Endothelial cell of umbilical vein (primary cell): Measurements from ENCODE around the gene CCDC32. TPM values are rescaled to one million over a fixed set of nuclear protein-coding genes. Genes with fewer than 3 reads are reported as not detected.
A peak's percentile ranks its signal among the peaks of the same experiment; 100 is the strongest.

Experiments
- Bru-seq: library from RNA; stranded (reverse); fragments of 400-500 nt; gene quantifications from one replicate; lab custom pipeline; 2021; lab: Mats Ljungman, UMichigan
- BruChase-seq, 2 experiments: library from RNA; stranded (reverse); fragments of 400-500 nt; gene quantifications; one replicate each; lab custom pipeline; 2021; lab: Mats Ljungman, UMichigan
- BruUV-seq: library from RNA; stranded (reverse); fragments of 400-500 nt; replicated peaks from 2 replicates; lab custom pipeline; 2021; lab: Mats Ljungman, UMichigan
- CTCF ChIA-PET: fragments of 300-600, 350-600 bp; sonication (Branson Sonifier 250); formaldehyde crosslinking; loops from one replicate; lab custom pipeline; 2021; ENCODE audit warnings: antibody characterized with exemption, inconsistent platforms; lab: Charles Lee
- POLR2A ChIA-PET: fragments of 300-600, 350-600 bp; sonication (Branson Sonifier 250); formaldehyde crosslinking; loops from one replicate; lab custom pipeline; 2021; ENCODE audit warnings: antibody characterized with exemption, inconsistent platforms; lab: Charles Lee
- DNase-seq: peaks from one replicate; pipeline ENCODE4 v3.0.0-alpha.2; 2011; ENCODE audit warnings: low read depth, low spot score
- FAIRE-seq: peaks from 2 replicates; lab custom pipeline; 2011; peaks lifted over from hg19 to GRCh38; lab: Jason Lieb, UNC
- H2AFZ ChIP-seq: 2 replicates; pipeline ENCODE4 v1.6.0; 2012; ENCODE audit warnings: low read depth, low read length, control low read depth, inconsistent platforms
- H3K27ac ChIP-seq: 2 replicates; pipeline ENCODE4 v1.5.1; 2011; ENCODE audit warnings: low read depth, mild to moderate bottlenecking, control low read depth, low read length, moderate library complexity; ENCODE audit not compliant: insufficient read depth
- H3K27me3 ChIP-seq, 2 experiments: 2 replicates each; pipeline versions ENCODE4 v1.6.0 to v1.6.1; 2011; ENCODE audit warnings: low read length in 2 of 2, mixed read lengths in 1 of 2; ENCODE audit not compliant: control insufficient read depth in 2 of 2, insufficient read depth in 2 of 2
- H3K36me3 ChIP-seq, 2 experiments: 2 replicates in 1 of 2; 3 replicates in 1 of 2; pipeline ENCODE4 v1.5.1; 2011; ENCODE audit warnings: low read length in 2 of 2, mild to moderate bottlenecking in 1 of 2, moderate library complexity in 1 of 2; ENCODE audit not compliant: control insufficient read depth in 2 of 2, insufficient read depth in 2 of 2; ENCODE audit errors: extremely low read depth in 1 of 2
- H3K4me1 ChIP-seq: 3 replicates; pipeline ENCODE4 v1.5.1; 2011; ENCODE audit warnings: mild to moderate bottlenecking, low read length; ENCODE audit not compliant: control insufficient read depth, insufficient read depth; ENCODE audit errors: extremely low read depth
- H3K4me2 ChIP-seq: 2 replicates; pipeline ENCODE4 v1.6.1; 2011; ENCODE audit warnings: low read length, control low read depth, mixed read lengths; ENCODE audit not compliant: insufficient read depth
- H3K4me3 ChIP-seq, 3 experiments: fragments of 200-600 bp in 1 of 3; sonication (generic), shearing (Covaris generic) in 1 of 3; replicated peaks in 1 of 3; 2 replicates each; pipeline ENCODE4 v1.5.1; 2011 to 2016; ENCODE audit warnings: control low read depth in 3 of 3, low read length in 3 of 3, mild to moderate bottlenecking in 2 of 3, inconsistent platforms in 1 of 3, low read depth in 1 of 3, moderate library complexity in 1 of 3; ENCODE audit not compliant: insufficient read depth in 1 of 3
- H3K79me2 ChIP-seq: 2 replicates; pipeline ENCODE4 v1.6.0; 2012; ENCODE audit warnings: low read length, inconsistent platforms; ENCODE audit not compliant: control insufficient read depth, insufficient read depth
- H3K9ac ChIP-seq: replicated peaks from 2 replicates; pipeline ENCODE3; 2011; ENCODE audit warnings: low read length, control low read depth; ENCODE audit not compliant: insufficient read depth; ENCODE audit errors: extremely low read depth
- H3K9me1 ChIP-seq: replicated peaks from 3 replicates; pipeline ENCODE4 v1.6.0; 2011; ENCODE audit warnings: mild to moderate bottlenecking, low read length; ENCODE audit not compliant: control insufficient read depth, insufficient read depth; ENCODE audit errors: extremely low read depth
- H3K9me3 ChIP-seq: replicated peaks from 2 replicates; pipeline ENCODE4 v1.5.1; 2012; ENCODE audit warnings: low read length, inconsistent platforms; ENCODE audit not compliant: control insufficient read depth, insufficient read depth
- H4K20me1 ChIP-seq: replicated peaks from 2 replicates; pipeline ENCODE3; 2011; ENCODE audit warnings: mild to moderate bottlenecking, low read length; ENCODE audit not compliant: control insufficient read depth, insufficient read depth; ENCODE audit errors: extremely low read depth
- CTCF ChIP-seq, 2 donors: IDR thresholded peaks; 1 replicate in 1 of 2; 2 replicates in 1 of 2; pipeline ENCODE4 v1.5.1; 2011; ENCODE audit warnings: low read length in 2 of 2, mild to moderate bottlenecking in 2 of 2, moderate library complexity in 2 of 2, control low read depth in 1 of 2, inconsistent platforms in 1 of 2, low read depth in 1 of 2; ENCODE audit not compliant: insufficient read depth in 1 of 2; ENCODE audit errors: extremely low read depth in 1 of 2
- EZH2 ChIP-seq: IDR thresholded peaks from 2 replicates; pipeline ENCODE4 v1.6.1; 2012; ENCODE audit warnings: borderline replicate concordance, low read depth, mild to moderate bottlenecking, moderate library complexity, low read length, inconsistent platforms; ENCODE audit not compliant: severe bottlenecking
- FOS ChIP-seq: IDR thresholded peaks from 2 replicates; pipeline ENCODE4 v1.6.1; 2011; ENCODE audit warnings: mild to moderate bottlenecking, low read length, moderate library complexity, borderline replicate concordance; ENCODE audit not compliant: insufficient read depth
- GATA2 ChIP-seq: IDR thresholded peaks from 2 replicates; pipeline ENCODE4 v1.7.0; 2011; ENCODE audit warnings: low read depth, mild to moderate bottlenecking, moderate library complexity, mixed read lengths, low read length; ENCODE audit not compliant: insufficient read length, insufficient read depth
- JUN ChIP-seq: IDR thresholded peaks from 2 replicates; pipeline ENCODE4 v1.6.1; 2011; ENCODE audit warnings: borderline replicate concordance, low read depth; ENCODE audit not compliant: insufficient read length, insufficient read depth
- MAX ChIP-seq: IDR thresholded peaks from 2 replicates; pipeline ENCODE4 v1.6.1; 2011; ENCODE audit not compliant: insufficient read depth, insufficient read length
- MYC ChIP-seq: IDR thresholded peaks from one replicate; pipeline ENCODE4 v1.6.1; 2011; ENCODE audit warnings: mild to moderate bottlenecking, low read depth, low read length
- POLR2A ChIP-seq: IDR thresholded peaks from 2 replicates; pipeline ENCODE4 v1.6.1; 2012; ENCODE audit warnings: low read depth, mild to moderate bottlenecking, control low read depth, low read length
- POLR2AphosphoS5 ChIP-seq: IDR thresholded peaks from 2 replicates; pipeline ENCODE4 v1.6.1; 2012; ENCODE audit warnings: low read depth, mild to moderate bottlenecking, control low read depth, low read length, moderate library complexity; ENCODE audit not compliant: insufficient read depth
- dilution Hi-C: fragments of 300-500 bp; cut with MboI; formaldehyde crosslinking; loops from one replicate; pipeline ENCODE4 v1.15.0; 2019; ENCODE audit warnings: low sequenced_read_pairs; ENCODE audit not compliant: extremely low pct_ligation_motif_present
- intact Hi-C: fragments of 100-400 bp; cut with micrococcal nuclease; formaldehyde crosslinking; loops from one replicate; pipeline ENCODE4 v1.10.0; 2022
- long read RNA-seq: library from polyadenylated mRNA; stranded (forward); transcript quantifications from one replicate; pipeline ENCODE4 v2.0.0, GENCODE V29; 2021
- polyA minus RNA-seq, 3 experiments: library from RNA; depleted of rRNA, polyadenylated mRNA; stranded (reverse); fragments of >200 nt; gene quantifications; 1 replicate in 1 of 3; 2 replicates in 2 of 3; pipeline ENCODE4 v1.2.3, GENCODE V29; 2011
- polyA plus RNA-seq, 4 experiments: library from polyadenylated mRNA; depleted of rRNA in 3 of 4; stranded (reverse) in 3 of 4; unstranded in 1 of 4; fragments of >200 nt; gene quantifications; 2 replicates each; pipeline versions ENCODE4 v1.2.1 to v1.2.3, GENCODE V29; 2011 to 2012; ENCODE audit warnings: missing spikeins in 1 of 4
- total RNA-seq: library from RNA; stranded (reverse); gene quantifications from 2 replicates; pipeline ENCODE4 v1.2.3, GENCODE V29; 2021

Gene CCDC32
- total RNA-seq (22.9 and 28.8 TPM in 2 replicates), polyA plus RNA-seq (12.0 and 24.0 TPM in 2 replicates), polyA minus RNA-seq (12.5 and 20.8 TPM in 2 replicates), Bru-seq, nascent RNA (percentile 60 among the genes with signal in this experiment), BruChase-seq, experiment 1, labeled RNA remaining after a 6-hour chase (percentile 88 among the genes with signal in this experiment), BruChase-seq, experiment 2, labeled RNA remaining after a 2-hour chase (percentile 84 among the genes with signal in this experiment)
- polyA plus RNA-seq (2011; cell fraction: cytosol; rRNA removed), result 19.7 and 20.0 TPM in 2 replicates
- polyA plus RNA-seq (2011; cell fraction: nucleus; rRNA removed), result 11.9 and 17.1 TPM in 2 replicates
- polyA plus RNA-seq (2012), result 33.0 and 33.4 TPM in 2 replicates
- polyA minus RNA-seq (2011; cell fraction: cytosol; rRNA and poly(A)+ RNA removed), result 3.4 TPM
- polyA minus RNA-seq (2011; cell fraction: nucleus; rRNA and poly(A)+ RNA removed), result 7.6 and 19.3 TPM in 2 replicates
- long read RNA-seq, transcript CCDC32-202 (4 exons, 1,519 nt), result major isoform, 63 of 93 reads
- long read RNA-seq, partial matches to known transcripts, result 7 of 93 reads
- long read RNA-seq, other reads (novel, unspliced or antisense), result 17 of 93 reads

- Histone ChIP-seq H3K79me2 (peaks cover 9% of the 10 kb centered on the region), H3K27ac (peak within 1 kb of the TSS; percentile 80), H3K9ac (peak within 1 kb of the TSS; percentile 88), H3K27me3 (no peaks in the 10 kb centered on the region), H3K4me1 (peaks cover 13% of the 10 kb centered on the region), H2AFZ (peak within 1 kb of the TSS; percentile 90), H3K9me1 (no peaks in the 10 kb centered on the region), H3K4me2 (peak within 1 kb of the TSS; percentile 96), H3K36me3 (no peaks in the 10 kb centered on the region), H3K4me3 (peak within 1 kb of the TSS; percentile 62 to 90 (median 86)), H4K20me1 (no peaks in the 10 kb centered on the region), H3K9me3 (no peaks in the 10 kb centered on the region)
- dilution Hi-C loops, result no loop called here
- DNase-seq (peak; percentile 99), FAIRE-seq (peak; percentile 99)
- BruUV-seq, result TSS peak; percentile 74
- POLR2A ChIA-PET, result interaction anchor here (1.0 kb wide), 2 partner anchors 25 to 29 kb away, joined by 3 to 5 read pairs; partner anchors contain the start of gene KNL1
- TF ChIP-seq MAX (peak; percentile 95), JUN (no peak), FOS (no peak), POLR2A (peak; percentile 91), POLR2AphosphoS5 (peak; percentile 83), EZH2 (no peak), MYC (no peak), GATA2 (no peak), CTCF (IDR thresholded peaks at IDR 0.05; ENCODE audit: extremely low read depth in 1 of 2, insufficient read depth in 1 of 2, low read depth in 1 of 2, low read length in 2 of 2) (no peak)
- intact Hi-C loops, result loop anchor here (10.0 kb wide), 1 partner anchor 330 kb away; the partner anchor contains the start of gene VPS18
- CTCF ChIA-PET, result interaction anchor here (0.5 to 2.2 kb wide), 7 partner anchors 8 to 294 kb away, joined by 3 to 24 read pairs (median 4); no protein-coding TSS in a partner anchor
Observed at GRCh38 chr15:40564591-40565332, at the start of gene CCDC32. CCDC32 (minus strand) TSS chr15:40565042; CDS start chr15:40563015, 2,027 bp downstream.
